ENCODE data around the gene IGF2BP2.
A peak's percentile ranks its signal among the peaks of the same experiment; 100 is the strongest.

Gene IGF2BP2

DNA sequence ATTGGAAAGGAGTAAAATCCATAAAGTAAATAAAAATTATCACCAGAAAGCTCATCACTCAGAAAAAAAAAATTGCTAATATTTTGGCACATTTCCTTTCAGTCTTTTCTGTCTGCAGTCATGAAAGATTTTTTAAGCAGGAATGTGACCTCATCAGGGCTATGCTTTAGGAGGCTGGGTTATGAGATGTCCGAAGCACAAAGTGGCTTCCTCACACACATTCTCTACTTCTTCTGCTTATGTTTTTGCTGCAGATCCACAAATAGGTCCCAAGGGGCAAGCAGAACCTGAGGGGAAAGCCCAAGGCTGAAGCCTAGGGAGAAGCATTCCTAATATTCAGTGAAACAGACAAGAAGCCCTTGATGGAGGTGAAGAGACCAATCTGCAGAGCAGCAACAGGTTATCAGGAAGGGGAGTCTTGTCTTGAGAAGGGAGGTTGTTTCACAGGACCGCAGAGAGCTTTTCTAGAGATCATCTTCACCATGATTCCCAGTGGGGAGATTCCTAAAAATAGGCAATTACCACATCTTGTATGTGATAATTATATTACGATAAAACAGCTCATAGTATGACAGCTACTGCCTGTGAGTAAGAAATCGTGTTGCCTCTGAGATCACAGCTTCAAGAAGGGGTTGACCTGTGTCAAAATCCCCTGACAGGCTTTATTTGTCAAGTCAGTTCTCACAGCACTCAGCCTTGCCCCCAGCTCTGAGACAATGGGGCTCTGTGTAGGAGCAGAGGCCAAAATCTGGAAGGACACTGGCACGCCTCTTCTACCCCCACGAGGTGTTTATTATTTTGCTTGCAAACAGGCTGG, 60.5 kb downstream of the IGF2BP2 start:
- DNase-seq, result no peak

- no peak for DNase-seq
Measured at GRCh38 chr3:185763347-185764005, 61.4 kb downstream of the IGF2BP2 start.

DNA sequence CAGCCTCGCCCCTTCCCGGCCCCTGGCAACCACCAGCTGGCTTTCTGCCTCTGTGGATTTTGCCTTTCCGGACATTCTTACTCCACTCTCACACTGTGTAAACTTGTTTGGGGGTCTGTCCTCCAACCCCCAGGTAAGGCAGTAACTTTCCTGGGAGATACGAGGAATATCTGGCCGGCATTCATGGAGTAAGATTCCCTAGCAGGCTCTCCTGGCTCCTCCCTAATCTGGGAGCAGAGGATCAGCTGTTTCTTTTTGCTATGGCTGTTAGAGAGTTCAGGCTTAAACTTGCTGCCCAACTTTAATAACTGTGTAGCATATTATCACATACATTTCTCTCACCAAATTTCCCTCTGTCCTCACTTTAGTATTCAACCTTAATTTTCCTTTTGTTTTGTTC, 64.3 kb downstream of the IGF2BP2 start:
- no peak for DNase-seq

DNA sequence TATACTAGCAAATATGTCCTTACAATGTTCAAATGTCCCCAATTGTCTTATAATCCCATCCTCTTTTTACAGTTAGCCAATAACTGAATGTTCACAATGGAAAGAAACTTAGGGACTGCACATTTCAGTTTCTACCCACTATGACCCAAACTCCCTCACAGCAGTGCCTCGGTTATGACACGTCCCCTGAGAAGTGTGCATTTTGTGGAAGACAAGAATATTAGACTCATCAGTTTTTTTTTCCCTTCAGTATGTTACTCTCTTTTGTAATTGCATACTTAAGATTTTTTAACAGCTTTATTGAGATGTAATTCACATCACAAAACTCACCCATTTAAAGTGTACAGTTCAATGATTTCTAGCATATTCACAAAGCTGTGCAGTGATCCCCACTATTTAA, 64.8 kb downstream of the IGF2BP2 start:
- no peak for DNase-seq

GRCh38 chr3:185759512-185759911, 65.3 kb downstream of the IGF2BP2 start:
- DNase-seq, result no peak

DNA sequence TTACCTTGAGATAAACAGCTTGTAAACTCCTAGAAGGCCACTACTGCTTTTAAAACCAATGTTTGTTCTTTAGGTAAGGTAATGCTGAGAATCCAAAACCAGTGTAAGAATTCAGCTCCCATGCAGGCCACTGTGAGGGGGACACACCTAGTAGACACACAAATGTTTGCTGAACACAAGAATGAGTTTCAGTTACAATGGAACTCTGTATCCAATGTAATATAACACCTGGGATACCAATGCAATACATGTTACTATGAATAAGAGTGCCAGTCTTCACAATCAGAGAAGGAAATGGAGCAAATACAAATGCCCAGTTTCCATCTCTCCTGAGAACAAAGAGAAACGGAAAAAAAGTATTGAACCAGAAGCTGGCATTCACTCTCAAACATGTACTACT, 65.9 kb downstream of the IGF2BP2 start:
- DNase-seq, result no peak

DNA sequence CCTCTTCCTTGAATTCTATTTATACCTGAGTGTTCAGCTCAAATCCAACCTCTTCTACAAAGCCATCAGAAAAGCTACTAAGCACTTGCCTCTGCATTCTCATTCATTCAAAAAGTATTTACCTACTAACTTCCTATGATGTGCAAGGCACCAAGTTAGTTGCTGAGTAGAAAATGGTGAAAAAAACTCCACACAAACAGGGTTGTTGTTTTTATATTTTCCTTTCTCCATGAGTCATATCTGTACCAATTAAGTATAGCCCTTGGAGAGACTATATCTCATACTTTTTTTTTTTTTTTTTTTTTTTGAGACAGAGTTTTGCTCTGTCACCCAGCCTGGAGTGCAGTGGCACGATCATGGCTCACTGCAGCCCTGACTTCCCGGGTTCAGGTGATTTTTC, 67.7 kb downstream of the IGF2BP2 start:
- no peak for DNase-seq

DNA sequence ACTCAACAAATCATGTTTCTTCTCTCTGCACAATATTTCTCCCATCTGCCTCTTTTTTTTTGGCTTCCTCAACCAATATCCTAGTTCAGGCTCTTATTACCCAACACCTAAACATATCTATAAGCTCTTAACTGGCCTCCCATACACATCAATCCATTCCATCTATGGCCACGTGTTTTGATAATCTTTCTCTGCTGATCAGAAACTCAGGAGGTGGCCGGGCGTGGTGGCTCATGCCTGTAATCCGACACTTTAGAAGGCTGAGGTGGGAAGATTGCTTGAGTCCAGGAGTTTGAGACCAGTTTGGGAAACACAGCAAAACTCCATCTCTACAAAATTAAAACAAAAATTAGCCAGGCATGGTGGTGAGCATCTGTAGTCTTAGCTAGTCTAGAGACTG, 68.4 kb downstream of the IGF2BP2 start:
- no peak for DNase-seq

- no peak for DNase-seq
Measured at GRCh38 chr3:185754920-185755319, 69.9 kb downstream of the IGF2BP2 start.

DNA sequence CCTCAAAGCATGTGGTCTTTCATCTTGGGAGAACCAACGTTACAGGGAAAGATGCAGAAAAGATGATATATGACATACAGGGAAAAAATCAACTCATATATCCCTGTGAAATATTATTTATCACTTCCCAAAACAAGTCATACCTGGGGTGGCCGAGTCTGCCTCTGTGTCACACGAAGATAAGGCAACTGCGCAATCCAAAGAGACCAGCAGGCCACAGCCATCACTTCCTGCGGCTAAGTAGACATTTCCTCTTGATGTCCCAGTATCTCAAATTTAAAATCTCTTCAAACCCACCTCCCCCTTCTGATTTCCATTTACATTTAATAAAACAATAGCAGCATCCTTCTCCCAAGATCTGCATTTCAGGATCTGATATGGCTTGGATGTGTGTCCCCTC, 71.5 kb downstream of the IGF2BP2 start:
- DNase-seq, result no peak

GRCh38 chr3:185750702-185751101, 74.1 kb downstream of the IGF2BP2 start:
- DNase-seq, result no peak

DNA sequence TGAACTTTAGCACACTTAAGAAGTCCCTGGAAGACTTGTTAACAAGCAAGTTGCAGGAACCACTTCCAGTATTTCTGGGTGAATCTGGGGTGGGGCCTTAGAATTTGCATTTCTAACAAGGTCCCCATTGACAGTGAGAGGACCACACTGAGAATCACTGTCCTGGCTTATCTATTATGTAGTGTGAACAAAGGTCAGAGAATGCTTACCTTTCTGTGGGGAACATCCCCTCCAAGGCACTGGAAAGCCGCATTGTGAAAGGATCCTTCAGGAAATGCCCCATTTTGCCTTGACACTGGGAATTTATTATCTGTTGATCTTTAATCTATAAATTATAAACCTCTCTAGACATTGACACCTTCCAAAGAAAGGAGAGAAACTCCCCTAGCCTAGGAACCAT, 74.8 kb downstream of the IGF2BP2 start:
- no peak for DNase-seq

GRCh38 chr3:185746470-185746869, 78.4 kb downstream of the IGF2BP2 start:
- DNase-seq, result no peak

- DNase-seq, result no peak
Measured at GRCh38 chr3:185744997-185745843, 79.6 kb downstream of the IGF2BP2 start.

DNA sequence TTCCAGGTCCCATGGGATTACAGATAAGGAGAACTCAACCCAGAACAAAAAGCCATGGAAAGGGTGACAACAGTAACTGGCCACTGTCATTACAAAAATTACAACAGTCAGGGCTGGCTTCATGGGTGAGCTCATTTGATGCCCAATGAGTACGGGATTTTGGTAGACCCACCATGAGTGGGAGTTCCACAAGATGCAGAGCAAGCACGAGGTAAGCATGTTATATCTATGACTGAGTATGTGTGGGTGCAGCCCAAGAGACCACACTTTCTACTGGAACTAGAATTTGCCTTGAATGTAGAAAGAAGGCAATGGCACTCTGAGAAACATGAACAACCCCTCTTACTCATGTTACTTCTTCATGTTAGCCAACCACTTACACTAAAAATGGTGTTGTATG, 83.3 kb downstream of the IGF2BP2 start:
- no peak for DNase-seq

- no peak for DNase-seq
Measured at GRCh38 chr3:185740133-185740532, 84.7 kb downstream of the IGF2BP2 start.

DNA sequence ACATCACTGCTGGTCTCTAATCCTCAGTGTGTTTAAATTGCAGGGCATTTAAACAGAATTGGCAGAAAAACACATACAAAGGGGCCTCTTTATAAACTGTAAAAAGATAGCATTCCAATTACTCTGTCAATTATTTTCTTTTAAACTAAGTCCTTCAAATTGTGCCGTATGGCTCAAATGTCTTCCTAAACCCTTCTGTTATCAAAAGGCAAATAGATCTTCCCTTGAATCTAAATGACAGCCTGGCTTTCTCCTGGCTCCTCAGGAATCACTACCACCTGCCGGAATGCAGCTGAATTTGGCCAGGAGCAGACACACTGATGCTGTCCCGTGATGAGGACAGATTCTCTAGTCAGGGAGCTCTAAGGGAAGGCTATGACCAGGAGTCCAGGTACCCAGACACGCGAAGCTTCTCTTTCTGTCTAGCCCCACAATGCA, 85.6 kb downstream of the IGF2BP2 start:
- no peak for DNase-seq

GRCh38 chr3:185737740-185738680, 86.8 kb downstream of the IGF2BP2 start:
- no peak for DNase-seq

GRCh38 chr3:185737020-185737419, 87.8 kb downstream of the IGF2BP2 start:
- no peak for DNase-seq

GRCh38 chr3:185734725-185735096, 90.1 kb downstream of the IGF2BP2 start:
- DNase-seq, result no peak

DNA sequence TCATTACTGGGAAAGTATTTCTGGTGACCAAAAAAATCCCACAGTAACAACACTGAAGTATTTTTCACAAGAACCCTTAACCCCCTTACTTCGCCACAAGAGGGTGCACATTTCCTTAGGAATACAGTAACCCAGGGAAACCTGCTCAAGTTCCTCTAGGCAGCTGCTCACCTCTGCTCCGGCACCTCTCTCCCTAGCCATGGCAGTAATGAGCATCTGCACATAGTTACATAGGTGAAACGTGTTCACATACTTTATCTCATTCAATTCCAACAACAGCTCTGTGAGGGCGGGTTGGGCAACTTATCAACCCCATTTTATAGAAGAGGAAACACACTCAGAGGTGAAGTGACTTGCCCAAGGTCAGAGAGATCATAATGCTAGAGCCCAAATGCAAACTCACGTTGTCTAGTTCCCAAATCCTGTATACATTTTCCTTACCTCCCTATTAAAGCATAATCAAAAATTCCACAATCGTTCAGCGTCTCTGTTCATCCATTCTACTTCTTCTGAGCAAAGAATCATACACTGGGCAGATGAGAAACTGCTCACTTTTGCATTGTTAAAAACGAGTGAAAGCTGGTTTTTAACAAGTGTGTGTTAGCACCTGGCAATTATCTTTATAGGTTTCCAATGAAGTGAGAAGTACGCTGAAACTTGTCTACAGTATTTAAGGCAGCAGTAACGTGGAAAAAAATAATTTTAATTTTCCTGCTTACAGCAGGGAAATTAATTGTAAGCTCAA, 90.7 kb downstream of the IGF2BP2 start:
- DNase-seq, result peak; percentile 27

- no peak for DNase-seq
Measured at GRCh38 chr3:185732782-185733181, 92.1 kb downstream of the IGF2BP2 start.

Data from stimulated activated CD4-positive, alpha-beta T cell treated with anti-CD3 and anti-CD28 coated beads, Interleukin-15, amount 100 ng/mL, for 24 hours (primary cell).